ENCODE data around the gene XRCC2. TPM values are rescaled to one million over a fixed set of nuclear protein-coding genes. Genes with fewer than 3 reads are reported as not detected.

XRCC2 gene
- total RNA-seq, 2 donors from 2014 or later, result 18.4 to 26.9 TPM

DNA sequence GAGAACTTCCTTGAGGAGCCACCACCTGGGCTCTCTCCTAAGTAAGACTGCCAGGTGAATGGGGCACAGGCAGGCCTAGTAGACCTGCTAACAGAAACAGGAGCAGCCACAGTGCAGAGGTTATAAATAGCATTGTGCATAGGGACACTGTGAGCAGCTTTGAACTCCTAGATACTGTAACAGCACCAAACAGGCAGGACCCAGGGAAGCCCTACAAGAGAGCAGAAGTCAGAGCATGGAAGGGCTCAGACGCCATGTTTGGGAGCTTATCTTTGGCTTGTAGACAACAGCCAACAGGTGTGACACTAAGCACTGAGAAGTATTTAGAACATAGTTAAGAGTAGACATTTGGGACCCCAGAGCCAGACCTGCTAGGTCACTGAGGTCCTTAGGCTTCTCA is 14.5 kb downstream of the XRCC2 start:
- no peaks in the 10 kb centered on the region for H3K27me3 ChIP-seq (ENCODE audit: control insufficient read depth, insufficient read depth, low read length, poor library complexity, severe bottlenecking)
- Mint-ChIP-seq H3K9me3 (no peaks in the 10 kb centered on the region), H3K4me3 (no peak overlapping the region), H3K4me1 (no peaks in the 10 kb centered on the region), H3K27ac (peak overlapping the region; percentile 25), H3K27me3 (ENCODE audit: insufficient read depth) (no peaks in the 10 kb centered on the region), H3K36me3 (ENCODE audit: low read depth) (peaks cover 44% of the 10 kb centered on the region)
- H3K36me3 ChIP-seq (ENCODE audit: control insufficient read depth, insufficient read depth, low read length), result peaks cover 25% of the 10 kb centered on the region
- H3K27ac ChIP-seq (ENCODE audit: low read depth, low read length), result no peak overlapping the region
- no peak overlapping the region for H3K9ac ChIP-seq (ENCODE audit: extremely low read depth, low read length, poor library complexity, severe bottlenecking)
- no peaks in the 10 kb centered on the region for H3K4me1 ChIP-seq (ENCODE audit: control insufficient read depth, insufficient read depth, low read length)
- H3K4me3 ChIP-seq (ENCODE audit: low read length), result no peak overlapping the region
- DNase-seq, result no peak
- TF ChIP-seq, protein P1, sequence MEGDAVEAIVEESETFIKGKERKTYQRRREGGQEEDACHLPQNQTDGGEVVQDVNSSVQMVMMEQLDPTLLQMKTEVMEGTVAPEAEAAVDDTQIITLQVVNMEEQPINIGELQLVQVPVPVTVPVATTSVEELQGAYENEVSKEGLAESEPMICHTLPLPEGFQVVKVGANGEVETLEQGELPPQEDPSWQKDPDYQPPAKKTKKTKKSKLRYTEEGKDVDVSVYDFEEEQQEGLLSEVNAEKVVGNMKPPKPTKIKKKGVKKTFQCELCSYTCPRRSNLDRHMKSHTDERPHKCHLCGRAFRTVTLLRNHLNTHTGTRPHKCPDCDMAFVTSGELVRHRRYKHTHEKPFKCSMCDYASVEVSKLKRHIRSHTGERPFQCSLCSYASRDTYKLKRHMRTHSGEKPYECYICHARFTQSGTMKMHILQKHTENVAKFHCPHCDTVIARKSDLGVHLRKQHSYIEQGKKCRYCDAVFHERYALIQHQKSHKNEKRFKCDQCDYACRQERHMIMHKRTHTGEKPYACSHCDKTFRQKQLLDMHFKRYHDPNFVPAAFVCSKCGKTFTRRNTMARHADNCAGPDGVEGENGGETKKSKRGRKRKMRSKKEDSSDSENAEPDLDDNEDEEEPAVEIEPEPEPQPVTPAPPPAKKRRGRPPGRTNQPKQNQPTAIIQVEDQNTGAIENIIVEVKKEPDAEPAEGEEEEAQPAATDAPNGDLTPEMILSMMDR (conservative IDR thresholded peaks at IDR 0.05), result no peak
- WGBS, 2 experiments (ENCODE audit: insufficient coverage in 1 of 2, insufficient read length in 1 of 2), result 83 to 97% methylated on average over 1 of the region's 1 CpG
- H3K9me3 ChIP-seq (ENCODE audit: control insufficient read depth, low read length), result no peaks in the 10 kb centered on the region

DNA sequence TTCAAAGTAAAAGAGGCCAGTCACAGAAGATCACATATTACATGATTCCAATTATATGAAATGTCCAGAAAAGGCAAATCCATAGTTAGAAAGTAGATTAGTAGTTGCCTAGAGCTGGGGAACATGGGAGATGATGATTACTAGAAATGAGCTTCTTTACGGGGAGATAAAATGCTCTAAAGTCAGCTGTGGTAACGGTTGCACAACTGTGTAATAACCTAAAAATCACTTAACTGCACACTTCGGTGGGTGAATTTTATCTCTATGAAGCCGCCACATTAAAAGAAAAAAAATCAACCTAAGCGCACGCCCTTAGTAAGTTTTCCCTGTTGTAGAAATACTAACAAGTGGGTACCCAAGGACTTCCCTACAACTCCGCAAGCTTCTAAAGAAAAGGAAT is 15.9 kb downstream of the XRCC2 start:
- Histone ChIP-seq H3K4me1 (ENCODE audit: control insufficient read depth, insufficient read depth, low read length) (no peaks in the 10 kb centered on the region), H3K27ac (ENCODE audit: low read depth, low read length) (no peak overlapping the region), H3K9me3 (ENCODE audit: control insufficient read depth, low read length) (no peaks in the 10 kb centered on the region), H3K36me3 (ENCODE audit: control insufficient read depth, insufficient read depth, low read length) (peaks cover 29% of the 10 kb centered on the region), H3K4me3 (ENCODE audit: low read length) (no peak overlapping the region), H3K9ac (ENCODE audit: extremely low read depth, low read length, poor library complexity, severe bottlenecking) (no peak overlapping the region), H3K27me3 (ENCODE audit: control insufficient read depth, insufficient read depth, low read length, poor library complexity, severe bottlenecking) (no peaks in the 10 kb centered on the region)
- no peak overlapping the region for H3K4me3 Mint-ChIP-seq
- 95 to 96% methylated on average over 3 to 7 of the region's 7 CpGs for WGBS, 2 experiments (ENCODE audit: insufficient coverage in 1 of 2, insufficient read length in 1 of 2)
- no peaks in the 10 kb centered on the region for H3K27me3 Mint-ChIP-seq (ENCODE audit: insufficient read depth)
- no peak for DNase-seq
- TF ChIP-seq, protein P1 (conservative IDR thresholded peaks at IDR 0.05), result no peak
- H3K36me3 Mint-ChIP-seq (ENCODE audit: low read depth), result peaks cover 46% of the 10 kb centered on the region
- no peaks in the 10 kb centered on the region for H3K9me3 Mint-ChIP-seq
- no peak overlapping the region for H3K27ac Mint-ChIP-seq
- H3K4me1 Mint-ChIP-seq, result no peaks in the 10 kb centered on the region

DNA sequence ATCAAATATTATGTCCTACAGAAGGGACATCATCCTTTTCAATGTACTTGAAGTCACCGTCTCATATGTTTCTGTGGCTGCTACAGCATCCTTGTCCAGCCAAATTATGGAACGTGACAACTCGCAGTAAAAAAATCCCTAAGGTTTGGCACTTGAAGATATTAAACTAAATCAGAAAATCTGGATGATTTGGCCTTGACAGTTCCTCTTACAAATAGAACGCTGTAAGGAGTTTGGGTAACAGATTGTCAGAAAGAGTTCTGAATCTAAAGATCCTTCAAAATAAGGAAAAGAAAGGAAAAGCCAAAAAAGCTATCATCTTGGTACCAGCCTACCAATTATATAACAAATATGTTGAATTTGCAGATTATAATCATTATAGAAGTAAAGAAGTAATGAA is 21.0 kb downstream of the XRCC2 start:
- H3K4me3 ChIP-seq (ENCODE audit: low read length), result no peak overlapping the region
- H3K36me3 ChIP-seq (ENCODE audit: control insufficient read depth, insufficient read depth, low read length), result peaks cover 20% of the 10 kb centered on the region
- no peak overlapping the region for H3K27ac Mint-ChIP-seq
- peaks cover 49% of the 10 kb centered on the region for H3K36me3 Mint-ChIP-seq (ENCODE audit: low read depth)
- H3K9ac ChIP-seq (ENCODE audit: extremely low read depth, low read length, poor library complexity, severe bottlenecking), result no peak overlapping the region
- no peaks in the 10 kb centered on the region for H3K4me1 ChIP-seq (ENCODE audit: control insufficient read depth, insufficient read depth, low read length)
- TF ChIP-seq, protein P1 (conservative IDR thresholded peaks at IDR 0.05), result no peak
- WGBS, 2 experiments (ENCODE audit: insufficient coverage in 1 of 2, insufficient read length in 1 of 2), result 97 to 100% methylated on average over 4 of the region's 4 CpGs
- no peaks in the 10 kb centered on the region for H3K9me3 ChIP-seq (ENCODE audit: control insufficient read depth, low read length)
- H3K27ac ChIP-seq (ENCODE audit: low read depth, low read length), result no peak overlapping the region
- H3K4me1 Mint-ChIP-seq, result no peaks in the 10 kb centered on the region
- H3K9me3 Mint-ChIP-seq, result no peaks in the 10 kb centered on the region
- H3K4me3 Mint-ChIP-seq, result no peak overlapping the region
- H3K27me3 ChIP-seq (ENCODE audit: control insufficient read depth, insufficient read depth, low read length, poor library complexity, severe bottlenecking), result no peaks in the 10 kb centered on the region
- no peaks in the 10 kb centered on the region for H3K27me3 Mint-ChIP-seq (ENCODE audit: insufficient read depth)
- DNase-seq, result no peak
